Bronchial epithelial cell (primary cell): ENCODE measurements around the gene C2. TPM values are rescaled to one million over a fixed set of nuclear protein-coding genes. Genes with fewer than 3 reads are reported as not detected.

Experiments
- DNase-seq: peaks from one replicate; pipeline ENCODE4 v3.0.0-alpha.2; 2010; ENCODE audit warnings: low read depth
- FAIRE-seq: peaks from 2 replicates; lab custom pipeline; 2011; peaks lifted over from hg19 to GRCh38; lab: Jason Lieb, UNC
- H3K27me3 ChIP-seq: 2 replicates; pipeline ENCODE4 v1.5.1; 2011; ENCODE audit warnings: low read length; ENCODE audit not compliant: control insufficient read depth, insufficient read depth
- H3K36me3 ChIP-seq: 2 replicates; pipeline ENCODE4 v1.5.1; 2011; ENCODE audit warnings: low read length; ENCODE audit not compliant: control insufficient read depth, insufficient read depth
- H3K4me3 ChIP-seq: 2 replicates; pipeline ENCODE4 v1.5.1; 2011; ENCODE audit warnings: mild to moderate bottlenecking, low read depth, low read length, control low read depth
- CTCF ChIP-seq: IDR thresholded peaks from 2 replicates; pipeline ENCODE4 v1.5.1; 2011; ENCODE audit warnings: mild to moderate bottlenecking, moderate library complexity, low read length, control low read depth, inconsistent platforms; ENCODE audit not compliant: insufficient read depth, severe bottlenecking
- total RNA-seq: library from RNA; depleted of rRNA; stranded (reverse); fragments of >200 nt; gene quantifications from 2 replicates; pipeline ENCODE4 v1.2.1, GENCODE V29; 2014

Gene C2
- total RNA-seq, 1 donor from 2014 or later, result 0.53 TPM

GRCh38 chr6:31965700-31966099 lies 38.2 kb downstream of the C2 start:
- DNase-seq (no peak), FAIRE-seq (no peak)
- no peak for TF ChIP-seq CTCF
- H3K4me3 ChIP-seq, result no peak overlapping the region
- no peaks in the 10 kb centered on the region for H3K27me3 ChIP-seq
- peaks cover 46% of the 10 kb centered on the region for H3K36me3 ChIP-seq

- no peak overlapping the region for H3K4me3 ChIP-seq
- FAIRE-seq (no peak), DNase-seq (no peak)
- H3K36me3 ChIP-seq, result peaks cover 40% of the 10 kb centered on the region
- TF ChIP-seq CTCF, result no peak
- no peaks in the 10 kb centered on the region for H3K27me3 ChIP-seq
These were observed 39.0 kb downstream of the C2 start for GRCh38 chr6:31966506-31966905.

GRCh38 chr6:31966997-31967925 lies 39.7 kb downstream of the C2 start:
- no peak for FAIRE-seq
- no peaks in the 10 kb centered on the region for H3K27me3 ChIP-seq
- DNase-seq, result no peak
- peaks cover 36% of the 10 kb centered on the region for H3K36me3 ChIP-seq
- no peak overlapping the region for H3K4me3 ChIP-seq
- no peak for TF ChIP-seq CTCF

- no peak for FAIRE-seq
- Histone ChIP-seq H3K4me3 (no peak overlapping the region), H3K27me3 (no peaks in the 10 kb centered on the region), H3K36me3 (peaks cover 32% of the 10 kb centered on the region)
- no peak for TF ChIP-seq CTCF
- DNase-seq, result no peak
These were observed 40.4 kb downstream of the C2 start for GRCh38 chr6:31967926-31968320.

- no peak for DNase-seq
- Histone ChIP-seq H3K4me3 (no peak overlapping the region), H3K27me3 (no peaks in the 10 kb centered on the region), H3K36me3 (peaks cover 28% of the 10 kb centered on the region)
- no peak for TF ChIP-seq CTCF
- no peak for FAIRE-seq
These were observed 40.8 kb downstream of the C2 start for GRCh38 chr6:31968326-31968725.
